Activated CD8-positive, alpha-beta T cell treated with anti-CD3 and anti-CD28 coated beads, Interleukin-2, amount 10 ng/mL, durations not matched to agents 7 days and 5 days (primary cell): ENCODE measurements around the gene STIM2. TPM values are rescaled to one million over a fixed set of nuclear protein-coding genes. Genes with fewer than 3 reads are reported as not detected.
"Not testable (repeated sequence)": the region's sequence is repeated elsewhere in the genome, so short reads cannot be mapped to it uniquely, and the experiment has no call there.

Experiments
- ATAC-seq: fragments of 150-1000 bp; cut with Tn5 transposase; one replicate; pipeline ENCODE4 v1.10.0; 2021; ENCODE audit warnings: moderate library complexity
- CTCF ChIA-PET: fragments of 350-600 bp; sonication (Branson Sonifier 250); formaldehyde crosslinking; loops from one replicate; lab custom pipeline; 2021; ENCODE audit warnings: antibody characterized with exemption; lab: Charles Lee
- POLR2A ChIA-PET: fragments of 350-600 bp; sonication (Branson Sonifier 250); formaldehyde crosslinking; loops from one replicate; lab custom pipeline; 2021; ENCODE audit warnings: antibody characterized with exemption; lab: Charles Lee
- DNase-seq: peaks from one replicate; pipeline ENCODE4 v3.0.0-alpha.2; 2020
- H3K27ac Mint-ChIP-seq: one replicate; pipeline ENCODE4 v1.8.0; 2021; ENCODE audit warnings: mild to moderate bottlenecking, mixed read lengths
- H3K27me3 Mint-ChIP-seq: one replicate; pipeline ENCODE4 v1.8.0; 2021; ENCODE audit warnings: low read depth, mixed read lengths
- H3K36me3 Mint-ChIP-seq: one replicate; pipeline ENCODE4 v1.8.0; 2021; ENCODE audit warnings: low read depth, mixed read lengths
- H3K4me1 Mint-ChIP-seq: one replicate; pipeline ENCODE4 v1.8.0; 2021; ENCODE audit warnings: low read depth, mixed read lengths
- H3K4me3 Mint-ChIP-seq: one replicate; pipeline ENCODE4 v1.8.0; 2021; ENCODE audit warnings: mild to moderate bottlenecking, mixed read lengths
- H3K9me3 Mint-ChIP-seq: one replicate; pipeline ENCODE4 v1.8.0; 2022; ENCODE audit warnings: mixed read lengths; ENCODE audit not compliant: insufficient read depth
- total RNA-seq, 2 experiments: library from RNA; stranded (reverse); gene quantifications; one replicate each; pipeline ENCODE4 v1.2.3, GENCODE V29; 2021

The STIM2 gene
- 10 to 100 TPM; 52.3 to 53.3 TPM for total RNA-seq

DNA sequence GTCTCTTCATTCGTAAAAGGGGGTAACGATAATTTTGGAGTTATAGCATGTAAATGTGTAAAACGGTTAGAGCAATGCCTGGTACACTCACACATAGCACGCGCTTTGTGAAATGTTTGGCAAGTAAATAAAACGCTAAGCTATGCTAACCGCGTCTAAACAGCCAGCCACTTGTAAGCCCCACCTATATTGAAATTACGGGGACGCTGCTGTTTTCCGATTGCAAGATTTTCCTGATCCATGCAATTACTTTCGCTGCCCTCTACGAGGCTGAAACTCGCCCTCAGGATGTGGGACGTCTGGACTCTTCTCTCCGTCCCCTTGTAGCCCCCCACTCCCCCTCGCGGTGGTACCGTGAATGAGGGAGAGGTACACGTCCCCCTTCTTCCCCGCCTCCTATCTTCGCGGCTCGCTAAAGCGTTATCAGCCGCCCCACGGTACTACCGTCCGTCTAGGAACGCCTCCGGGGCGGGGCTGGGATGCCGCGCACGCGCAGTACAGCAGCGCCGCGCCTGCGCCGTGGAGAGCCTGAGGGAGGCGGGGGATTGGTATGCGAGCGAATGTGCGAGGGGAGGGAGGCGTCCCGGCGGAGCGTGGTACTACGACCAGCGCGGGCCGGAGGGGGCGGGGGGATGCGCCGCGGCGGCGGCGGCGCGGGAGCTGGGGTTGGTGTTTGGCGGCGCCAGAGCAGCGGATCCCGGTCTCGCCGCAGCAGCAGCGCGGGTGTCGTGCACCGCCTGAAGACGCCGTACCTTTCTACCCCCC lies at the start of gene STIM2:
STIM2 (plus strand) TSS at position 685 of the 765 bp plus-strand sequence.
- ChIA-PET POLR2A (interaction anchor here (0.6 to 3.7 kb wide), 20 partner anchors 10 to 1529 kb away, joined by 3 to 125 read pairs (median 4); partner anchors contain the start of gene TBC1D19), CTCF (interaction anchor here (0.9 to 3.9 kb wide), 12 partner anchors 13 to 277 kb away, joined by 3 to 39 read pairs (median 5); partner anchors contain the start of gene TBC1D19)
- Mint-ChIP-seq H3K27me3 (no peaks in the 10 kb centered on the region), H3K27ac (peak within 1 kb of the TSS; percentile 95), H3K4me1 (peaks cover 51% of the 10 kb centered on the region), H3K36me3 (peaks cover 7% of the 10 kb centered on the region), H3K4me3 (peak within 1 kb of the TSS; percentile 86), H3K9me3 (no peaks in the 10 kb centered on the region)
- ATAC-seq, result peak; percentile 73
- DNase-seq, result peak; percentile 97

DNA sequence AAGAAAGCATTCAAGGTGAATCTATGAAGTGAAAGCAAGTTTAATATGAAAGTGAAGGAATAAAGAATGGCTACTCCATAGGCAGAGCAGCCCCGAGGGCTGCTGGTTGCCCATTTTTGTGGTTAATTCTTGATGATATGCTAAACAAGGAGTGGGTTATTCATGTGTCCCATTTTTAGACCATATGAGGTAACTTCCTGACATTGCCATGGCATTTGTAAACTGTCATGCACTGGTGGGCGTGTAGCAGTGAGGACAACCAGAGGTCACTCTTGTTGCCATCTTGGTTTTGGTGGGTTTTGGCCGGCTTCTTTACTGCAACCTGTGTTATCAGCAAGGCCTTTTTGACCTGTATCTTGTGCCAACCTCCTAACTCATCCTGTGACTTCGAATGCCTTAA lies 49.1 kb upstream of the STIM2 start:
- H3K9me3 Mint-ChIP-seq, H3K27ac Mint-ChIP-seq, H3K4me3 Mint-ChIP-seq, CTCF ChIA-PET, ATAC-seq, H3K27me3 Mint-ChIP-seq, H3K4me1 Mint-ChIP-seq, H3K36me3 Mint-ChIP-seq, DNase-seq: not testable (repeated sequence)
- POLR2A ChIA-PET, result interaction anchor here (0.8 kb wide), 1 partner anchor 181 kb away, joined by 3 read pairs; no protein-coding TSS in a partner anchor

DNA sequence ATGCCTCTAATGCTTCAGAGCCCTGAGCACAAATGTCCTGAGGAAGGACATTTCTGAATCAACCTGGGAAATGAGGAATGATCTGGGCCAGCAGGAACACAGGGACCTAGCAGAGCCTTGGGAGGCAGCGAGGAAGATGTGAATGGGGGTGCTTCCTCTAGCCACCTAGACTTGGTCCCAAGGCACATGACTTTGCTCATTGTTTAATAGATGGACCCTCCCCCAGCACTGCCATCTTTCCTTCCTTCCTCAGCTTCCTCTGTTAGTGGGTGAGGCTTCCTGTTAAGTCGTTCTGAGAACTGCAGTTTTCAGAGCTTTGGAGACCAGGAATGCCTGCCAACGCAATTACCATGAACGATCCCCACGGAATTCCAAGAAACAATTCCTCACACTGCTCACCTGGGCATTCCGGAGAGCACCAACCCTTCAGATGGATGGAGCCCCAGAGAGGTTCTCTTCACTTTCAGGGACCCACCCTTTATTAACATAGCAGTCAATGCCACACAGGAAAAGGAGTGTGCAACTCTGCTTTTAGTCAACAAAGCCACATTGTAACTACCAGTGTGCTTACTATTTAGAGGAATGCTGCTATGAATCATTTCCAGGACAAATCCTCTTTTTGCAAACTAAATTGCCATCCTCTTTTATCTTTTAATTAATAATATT lies 48.5 kb upstream of the STIM2 start:
- ChIA-PET POLR2A (interaction anchor here (0.8 kb wide), 1 partner anchor 180 kb away, joined by 3 read pairs; no protein-coding TSS in a partner anchor), CTCF (no interaction called here)
- no peak overlapping the region for H3K4me3 Mint-ChIP-seq
- H3K36me3 Mint-ChIP-seq, result peaks cover 2% of the 10 kb centered on the region
- no peak for DNase-seq
- H3K27ac Mint-ChIP-seq, result peak overlapping the region; percentile 72
- no peaks in the 10 kb centered on the region for H3K27me3 Mint-ChIP-seq
- ATAC-seq, result no peak
- no peaks in the 10 kb centered on the region for H3K9me3 Mint-ChIP-seq
- peaks cover 9% of the 10 kb centered on the region for H3K4me1 Mint-ChIP-seq

DNA sequence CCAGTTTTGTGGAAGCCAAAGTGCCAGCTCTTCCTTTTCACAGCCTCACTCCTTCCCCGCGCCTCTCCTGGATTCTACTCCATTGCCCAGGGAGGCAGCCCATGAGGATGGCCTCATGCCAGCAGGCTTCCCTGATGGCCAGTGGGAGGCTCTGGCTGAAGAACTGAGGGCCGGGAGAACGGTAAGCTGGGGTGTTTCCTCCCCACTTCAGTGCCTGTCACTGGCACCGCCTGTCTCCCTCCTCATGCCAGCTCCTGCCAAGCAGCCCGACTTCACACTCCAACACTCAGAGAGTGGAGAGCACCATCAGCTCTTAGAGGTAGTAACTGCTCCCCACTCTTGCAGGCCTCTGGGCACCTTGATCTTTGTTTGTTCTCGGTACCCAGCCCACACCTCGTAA lies 46.9 kb upstream of the STIM2 start:
- Mint-ChIP-seq H3K36me3 (peaks cover 2% of the 10 kb centered on the region), H3K4me1 (peaks cover 9% of the 10 kb centered on the region), H3K27ac (no peak overlapping the region), H3K27me3 (no peaks in the 10 kb centered on the region), H3K9me3 (no peaks in the 10 kb centered on the region), H3K4me3 (no peak overlapping the region)
- ChIA-PET CTCF (interaction anchor here (0.9 kb wide), 1 partner anchor 143 kb away, joined by 3 read pairs; no protein-coding TSS in a partner anchor), POLR2A (no interaction called here)
- ATAC-seq (no peak), DNase-seq (no peak)

DNA sequence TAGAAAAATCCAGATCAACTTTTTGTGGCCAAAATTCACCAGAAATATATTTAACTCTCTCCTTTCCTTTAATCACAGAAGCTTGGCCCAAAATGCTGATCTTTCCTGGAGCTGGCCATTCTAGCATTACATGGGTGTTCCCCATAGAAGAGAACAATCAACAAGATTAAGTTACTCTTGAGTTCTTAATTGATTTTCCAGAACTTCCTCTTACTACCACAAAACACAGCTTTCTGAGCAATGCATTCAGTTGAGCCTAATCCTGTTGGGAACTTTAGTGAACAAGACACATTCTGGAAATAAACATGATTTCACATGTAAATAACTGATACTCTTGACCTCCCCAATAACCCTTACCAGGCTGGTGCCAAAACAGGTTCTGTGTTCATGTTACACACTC lies 45.4 kb upstream of the STIM2 start:
- Mint-ChIP-seq H3K4me3 (no peak overlapping the region), H3K27ac (no peak overlapping the region), H3K36me3 (peaks cover 2% of the 10 kb centered on the region), H3K4me1 (peaks cover 9% of the 10 kb centered on the region), H3K9me3 (peaks cover 3% of the 10 kb centered on the region), H3K27me3 (no peaks in the 10 kb centered on the region)
- CTCF ChIA-PET, result no interaction called here
- POLR2A ChIA-PET, result interaction anchor here (0.7 kb wide), 1 partner anchor 1165 kb away, joined by 3 read pairs; no protein-coding TSS in a partner anchor
- no peak for DNase-seq
- no peak for ATAC-seq

DNA sequence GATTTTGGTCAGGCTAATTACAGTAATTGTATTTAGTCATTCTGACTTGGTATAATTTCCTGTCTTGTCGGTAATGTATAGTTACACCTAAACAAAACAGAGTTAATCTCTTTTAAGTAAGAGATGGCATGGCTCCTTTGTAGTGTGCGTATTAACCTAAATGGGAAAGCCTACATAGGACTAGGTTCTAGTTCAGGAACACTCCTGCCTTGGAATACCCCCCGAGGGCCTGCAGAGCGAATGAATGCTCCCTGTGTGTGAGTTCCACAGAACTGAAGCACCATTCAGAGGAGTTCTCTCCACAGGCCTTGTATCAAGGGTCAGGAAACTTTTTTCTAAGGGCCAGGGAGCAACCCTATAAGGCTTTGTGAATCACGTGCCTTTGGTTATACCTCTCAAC lies 44.9 kb upstream of the STIM2 start:
- ChIA-PET POLR2A (interaction anchor here (0.7 kb wide), 1 partner anchor 1166 kb away, joined by 3 read pairs; no protein-coding TSS in a partner anchor), CTCF (no interaction called here)
- H3K27me3 Mint-ChIP-seq, result no peaks in the 10 kb centered on the region
- no peak overlapping the region for H3K4me3 Mint-ChIP-seq
- DNase-seq (no peak), ATAC-seq (no peak)
- peaks cover 5% of the 10 kb centered on the region for H3K9me3 Mint-ChIP-seq
- H3K4me1 Mint-ChIP-seq, result peaks cover 9% of the 10 kb centered on the region
- no peak overlapping the region for H3K27ac Mint-ChIP-seq
- peaks cover 2% of the 10 kb centered on the region for H3K36me3 Mint-ChIP-seq

DNA sequence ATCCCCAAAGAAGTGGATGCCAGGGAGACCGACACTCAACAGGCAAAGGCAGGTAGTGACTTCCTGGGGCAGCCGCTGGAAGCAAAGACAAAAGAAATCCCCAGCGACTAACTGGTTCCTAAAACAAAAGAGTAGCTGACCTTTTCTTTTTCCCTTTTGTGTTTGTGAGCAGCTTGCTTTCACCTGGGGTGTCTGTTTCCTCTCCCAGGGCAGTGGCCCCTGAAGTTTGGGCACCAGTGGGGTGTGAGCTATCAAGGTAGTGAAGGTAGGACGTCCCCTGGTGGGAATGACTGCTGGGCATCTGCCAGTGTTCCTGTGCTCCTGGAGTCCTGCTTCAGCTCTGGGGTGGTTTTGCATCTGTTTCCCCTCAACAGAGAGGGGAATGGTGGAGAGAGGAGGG lies 41.6 kb upstream of the STIM2 start:
- H3K27ac Mint-ChIP-seq, result no peak overlapping the region
- H3K27me3 Mint-ChIP-seq, result no peaks in the 10 kb centered on the region
- H3K36me3 Mint-ChIP-seq, result peaks cover 4% of the 10 kb centered on the region
- H3K4me1 Mint-ChIP-seq, result peaks cover 10% of the 10 kb centered on the region
- POLR2A ChIA-PET, result interaction anchor here (1.0 kb wide), 2 partner anchors 38 to 41 kb away, joined by 3 read pairs; no protein-coding TSS in a partner anchor
- peaks cover 11% of the 10 kb centered on the region for H3K9me3 Mint-ChIP-seq
- CTCF ChIA-PET, result no interaction called here
- ATAC-seq (no peak), DNase-seq (no peak)
- H3K4me3 Mint-ChIP-seq, result no peak overlapping the region

DNA sequence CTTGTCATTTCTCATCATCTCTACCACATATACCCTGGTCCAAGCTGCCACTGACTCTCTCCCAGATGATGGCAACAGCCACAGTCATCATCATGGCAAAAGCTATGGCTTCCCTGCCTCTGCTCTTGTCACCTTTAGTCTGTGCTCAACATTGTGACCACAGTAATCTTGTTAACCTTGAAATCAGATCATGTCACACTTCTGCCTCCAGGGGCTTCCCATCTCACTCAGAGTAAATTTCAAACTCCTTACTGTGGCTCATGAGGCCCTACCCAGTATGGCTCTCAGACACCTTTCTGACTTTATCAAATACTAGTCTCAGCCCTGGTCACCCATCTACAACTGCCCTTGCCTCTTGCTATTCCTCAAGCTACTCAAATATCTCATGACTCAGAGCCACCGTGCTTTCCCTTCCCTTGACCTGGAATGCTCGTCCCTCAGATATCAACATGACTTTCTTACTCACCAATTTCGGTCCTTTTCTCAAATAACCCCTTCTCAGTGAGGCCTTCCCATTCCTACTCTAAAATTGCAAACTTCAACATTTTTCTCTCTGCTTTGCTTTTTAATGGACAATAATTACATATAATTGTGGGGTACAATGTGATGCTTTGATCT lies 41.1 kb upstream of the STIM2 start:
- ChIA-PET POLR2A (interaction anchor here (1.0 kb wide), 2 partner anchors 37 to 40 kb away, joined by 3 read pairs; no protein-coding TSS in a partner anchor), CTCF (no interaction called here)
- DNase-seq (no peak), ATAC-seq (no peak)
- Mint-ChIP-seq H3K9me3 (peaks cover 11% of the 10 kb centered on the region), H3K4me1 (peaks cover 10% of the 10 kb centered on the region), H3K36me3 (peaks cover 4% of the 10 kb centered on the region), H3K27ac (no peak overlapping the region), H3K27me3 (no peaks in the 10 kb centered on the region), H3K4me3 (no peak overlapping the region)

DNA sequence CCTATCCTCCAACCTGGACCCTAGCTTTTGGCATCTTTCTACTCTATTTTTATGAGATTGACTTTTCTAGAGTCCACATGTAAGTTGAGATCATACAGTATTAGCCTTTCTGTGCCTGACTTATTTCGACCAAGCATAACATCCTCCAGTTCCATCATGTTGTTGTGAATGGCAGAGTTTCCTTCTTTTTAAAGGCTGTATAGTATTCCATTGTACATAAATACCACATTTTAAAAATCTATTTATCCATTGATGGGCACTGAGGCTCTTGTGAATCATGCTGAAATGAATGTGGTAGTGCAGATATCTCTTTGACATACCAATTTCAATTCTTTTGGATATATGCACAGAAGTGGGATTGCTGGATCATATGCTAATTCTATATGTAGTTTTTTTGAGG lies 40.3 kb upstream of the STIM2 start:
- no peak overlapping the region for H3K27ac Mint-ChIP-seq
- H3K27me3 Mint-ChIP-seq, result no peaks in the 10 kb centered on the region
- peaks cover 11% of the 10 kb centered on the region for H3K9me3 Mint-ChIP-seq
- no peak for DNase-seq
- ATAC-seq, result no peak
- ChIA-PET POLR2A (no interaction called here), CTCF (no interaction called here)
- H3K4me3 Mint-ChIP-seq, result no peak overlapping the region
- H3K36me3 Mint-ChIP-seq, result peaks cover 4% of the 10 kb centered on the region
- peaks cover 10% of the 10 kb centered on the region for H3K4me1 Mint-ChIP-seq

DNA sequence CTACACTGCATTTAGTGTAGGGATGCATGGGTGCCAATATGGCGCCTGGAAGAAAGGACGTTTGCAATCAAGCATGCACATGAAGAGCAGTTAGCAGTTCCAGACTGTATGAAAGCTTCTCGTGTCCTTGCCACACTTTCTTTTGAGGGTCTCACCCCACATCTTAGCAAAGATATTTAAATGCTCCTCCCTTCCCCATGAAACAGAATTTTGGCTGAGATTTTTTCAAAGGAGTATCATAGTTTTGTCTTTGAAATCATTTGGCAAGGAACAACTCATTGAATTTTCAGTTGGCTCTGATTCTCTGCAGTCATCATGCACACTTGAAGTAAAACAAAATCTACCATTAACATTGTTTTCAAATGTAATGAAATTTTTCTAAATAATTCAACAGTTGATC lies 39.6 kb upstream of the STIM2 start:
- Mint-ChIP-seq H3K4me1 (peaks cover 10% of the 10 kb centered on the region), H3K9me3 (peaks cover 11% of the 10 kb centered on the region), H3K27me3 (no peaks in the 10 kb centered on the region), H3K36me3 (peaks cover 4% of the 10 kb centered on the region), H3K27ac (no peak overlapping the region), H3K4me3 (no peak overlapping the region)
- ChIA-PET CTCF (no interaction called here), POLR2A (no interaction called here)
- ATAC-seq (no peak), DNase-seq (no peak)

DNA sequence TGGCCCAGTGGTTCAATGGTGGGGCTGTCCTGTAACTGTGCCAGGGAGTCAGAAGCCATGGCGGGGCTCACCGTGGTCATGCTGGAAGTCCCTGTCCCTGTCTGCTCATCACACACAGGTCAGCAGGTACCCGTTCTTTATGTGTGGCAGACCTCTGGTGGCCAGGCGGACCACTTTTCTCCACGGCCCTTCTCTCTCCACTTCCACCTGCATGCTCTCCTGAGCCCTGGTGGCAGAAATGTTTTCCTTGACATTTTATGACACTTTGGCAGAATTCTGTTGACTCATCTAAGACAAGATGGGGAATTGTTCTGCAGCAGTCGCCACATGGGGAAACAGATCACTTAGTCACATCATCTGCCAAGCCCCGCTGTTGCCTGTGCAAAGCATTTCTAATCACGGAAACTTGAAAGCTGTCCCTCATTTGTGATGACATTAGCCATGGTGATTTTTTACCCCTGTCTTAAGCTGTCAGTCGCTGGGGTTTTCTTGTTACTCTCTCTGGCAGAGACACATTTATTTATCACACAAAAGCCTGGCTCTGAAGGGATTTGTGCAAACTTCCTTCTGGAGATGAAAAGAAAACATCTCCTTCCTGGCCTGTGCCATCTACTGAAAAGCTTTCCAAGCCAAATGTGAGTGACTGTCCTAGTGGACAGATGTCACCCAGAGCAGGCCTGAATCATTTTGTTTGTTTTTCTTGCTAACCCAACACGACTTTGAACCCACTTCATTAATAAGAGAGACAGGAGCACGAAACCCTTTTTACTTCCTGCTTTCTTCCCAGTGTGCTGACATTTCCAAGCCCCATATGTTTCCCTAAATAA lies 38.8 kb upstream of the STIM2 start:
- DNase-seq (no peak), ATAC-seq (no peak)
- Mint-ChIP-seq H3K9me3 (peaks cover 11% of the 10 kb centered on the region), H3K27me3 (no peaks in the 10 kb centered on the region), H3K27ac (no peak overlapping the region), H3K36me3 (peaks cover 4% of the 10 kb centered on the region), H3K4me3 (no peak overlapping the region), H3K4me1 (peaks cover 10% of the 10 kb centered on the region)
- POLR2A ChIA-PET, result interaction anchor here (0.9 kb wide), 1 partner anchor 39 kb away, joined by 3 read pairs; the partner anchor contains the start of gene STIM2
- CTCF ChIA-PET, result no interaction called here
